ENCODE results near the gene NLRC5.
"Not testable (repeated sequence)": the region's sequence is repeated elsewhere in the genome, so short reads cannot be mapped to it uniquely, and the experiment has no call there.

The NLRC5 gene

GRCh38 chr16:57109259-57110105, 120.1 kb downstream of the NLRC5 start:
- DNase-seq, result not testable (repeated sequence)

- no peak for DNase-seq
These were observed 121.6 kb downstream of the NLRC5 start for GRCh38 chr16:57110937-57111336.

GRCh38 chr16:57111420-57111819, 122.1 kb downstream of the NLRC5 start:
- DNase-seq, result no peak

GRCh38 chr16:57112403-57113041, 123.2 kb downstream of the NLRC5 start:
- no peak for DNase-seq

- DNase-seq, result no peak
These were observed 123.7 kb downstream of the NLRC5 start for GRCh38 chr16:57113042-57113453.

- DNase-seq, result no peak
These were observed 124.3 kb downstream of the NLRC5 start for GRCh38 chr16:57113664-57114063.

GRCh38 chr16:57115168-57115513, 125.8 kb downstream of the NLRC5 start:
- DNase-seq, result no peak

GRCh38 chr16:57115514-57116182, 126.3 kb downstream of the NLRC5 start:
- DNase-seq, result no peak

- DNase-seq, result no peak
These were observed 129.2 kb downstream of the NLRC5 start for GRCh38 chr16:57118461-57119084.

- DNase-seq, result no peak
These were observed 134.0 kb downstream of the NLRC5 start for GRCh38 chr16:57123216-57123973.

- no peak for DNase-seq
These were observed 134.8 kb downstream of the NLRC5 start for GRCh38 chr16:57123974-57124674.

GRCh38 chr16:57125376-57125775, 136.0 kb downstream of the NLRC5 start:
- DNase-seq, result no peak

- DNase-seq, result no peak
These were observed 136.6 kb downstream of the NLRC5 start for GRCh38 chr16:57125969-57126368.

- DNase-seq, result no peak
These were observed 137.1 kb downstream of the NLRC5 start for GRCh38 chr16:57126411-57126810.

- no peak for DNase-seq
These were observed 137.8 kb downstream of the NLRC5 start for GRCh38 chr16:57127037-57127763.

- no peak for DNase-seq
These were observed 138.5 kb downstream of the NLRC5 start for GRCh38 chr16:57127836-57128235.

- no peak for DNase-seq
These were observed 139.5 kb downstream of the NLRC5 start for GRCh38 chr16:57128771-57129389.

- no peak for DNase-seq
These were observed 141.6 kb downstream of the NLRC5 start for GRCh38 chr16:57130950-57131321.

GRCh38 chr16:57131351-57131970, 142.1 kb downstream of the NLRC5 start:
- no peak for DNase-seq

GRCh38 chr16:57132470-57132869, 143.1 kb downstream of the NLRC5 start:
- DNase-seq, result no peak

All from NCI-H524 treated with DMSO at 0.1 percent for 48 hours (cell line).